Hematopoietic multipotent progenitor cell treated with erythropoietin and hydrocortisone succinate and interleukin-3 and kit ligand, for 15 days (in vitro differentiated cells): ENCODE results near the gene NOB1.
A peak's percentile ranks its signal among the peaks of the same experiment; 100 is the strongest.

ENCODE experiments used
- DNase-seq: peaks from one replicate; pipeline ENCODE4 v3.0.0-alpha.2; 2015; ENCODE audit warnings: low spot score

Gene NOB1

DNA sequence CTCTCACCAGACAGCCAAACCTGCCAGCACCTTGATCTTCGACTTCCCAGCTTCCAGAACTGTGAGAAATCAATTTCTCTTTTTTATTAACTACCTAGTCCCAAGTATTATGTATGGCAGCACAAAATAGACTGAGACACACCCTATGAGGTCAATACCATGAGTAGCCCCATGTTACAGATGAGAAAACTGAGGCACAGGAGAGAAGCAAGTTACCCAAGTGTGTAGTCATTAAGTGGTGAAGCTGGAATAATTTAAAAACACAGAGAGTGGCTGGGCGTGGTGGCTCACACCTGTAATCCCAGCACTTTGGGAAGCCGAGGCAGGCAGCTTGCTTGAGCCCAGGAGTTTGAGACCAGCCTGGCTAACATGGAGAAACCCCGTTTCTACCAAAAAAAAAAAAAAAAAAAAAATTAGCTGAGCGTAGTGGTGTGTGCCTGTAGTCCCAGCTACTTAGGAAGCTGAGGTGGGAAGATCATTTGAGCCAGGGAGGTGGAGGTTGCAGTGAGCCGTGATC, 33.2 kb downstream of the NOB1 start:
- no peak for DNase-seq

DNA sequence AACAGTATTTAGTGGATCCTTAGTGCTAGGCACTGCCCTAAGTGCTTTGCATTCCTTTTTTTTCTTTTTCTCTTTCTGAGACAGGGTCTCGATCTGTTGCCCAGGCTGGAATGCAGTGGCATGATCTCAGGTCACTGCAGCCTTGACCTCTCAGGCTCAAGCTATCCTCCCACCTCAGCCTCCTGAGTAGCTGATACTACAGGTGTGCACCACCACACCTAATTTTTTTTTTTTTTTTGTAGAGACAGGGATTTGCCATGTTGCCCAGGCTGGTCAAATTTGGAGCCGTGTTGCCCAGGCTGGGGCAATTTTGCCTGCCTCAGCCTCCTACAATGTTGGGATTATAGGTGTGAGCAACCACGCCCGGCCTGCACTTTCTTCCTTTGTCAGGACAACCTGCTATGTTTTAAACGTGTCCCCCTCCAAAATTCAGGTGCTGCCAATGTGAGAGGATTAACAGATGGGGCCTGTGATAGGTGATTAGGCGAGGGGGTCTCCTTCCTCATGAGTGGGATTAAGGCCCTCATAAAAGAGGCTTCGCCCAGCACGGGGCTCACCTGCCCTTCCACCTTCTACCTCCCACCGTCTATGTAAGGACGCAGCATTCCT, 33.8 kb downstream of the NOB1 start:
- DNase-seq: no peak

DNA sequence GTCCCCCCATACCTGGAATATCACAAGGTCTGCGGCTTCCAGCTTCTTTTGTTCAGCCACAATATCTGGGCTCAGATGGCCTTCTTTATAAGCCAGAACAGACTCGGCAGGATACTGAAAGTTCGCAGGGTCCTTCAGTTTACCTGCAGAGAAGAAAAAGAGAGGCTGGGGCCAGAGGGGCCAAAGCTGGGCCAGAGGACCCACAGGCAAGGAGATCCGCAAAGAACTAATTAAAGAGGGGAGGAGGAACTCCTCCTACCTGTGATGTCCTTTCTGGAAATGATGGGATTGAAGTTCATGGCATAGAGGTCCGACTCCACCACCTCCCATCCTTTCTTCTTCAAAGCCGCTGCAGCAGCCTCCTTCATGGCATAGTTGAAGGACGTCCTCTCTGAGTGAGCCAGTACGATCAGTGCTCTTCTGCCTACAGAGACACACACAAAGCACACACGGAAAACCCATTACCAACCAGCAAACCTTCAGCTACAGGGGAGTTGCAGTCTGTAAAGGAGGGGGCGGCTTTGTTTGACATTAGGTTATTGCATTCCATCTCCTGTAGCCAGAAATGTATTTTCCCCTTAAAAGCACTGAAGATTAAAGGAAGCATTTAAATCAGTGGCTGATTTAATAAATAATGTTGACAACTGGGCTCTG, 36.5 kb downstream of the NOB1 start:
- no peak for DNase-seq

DNA sequence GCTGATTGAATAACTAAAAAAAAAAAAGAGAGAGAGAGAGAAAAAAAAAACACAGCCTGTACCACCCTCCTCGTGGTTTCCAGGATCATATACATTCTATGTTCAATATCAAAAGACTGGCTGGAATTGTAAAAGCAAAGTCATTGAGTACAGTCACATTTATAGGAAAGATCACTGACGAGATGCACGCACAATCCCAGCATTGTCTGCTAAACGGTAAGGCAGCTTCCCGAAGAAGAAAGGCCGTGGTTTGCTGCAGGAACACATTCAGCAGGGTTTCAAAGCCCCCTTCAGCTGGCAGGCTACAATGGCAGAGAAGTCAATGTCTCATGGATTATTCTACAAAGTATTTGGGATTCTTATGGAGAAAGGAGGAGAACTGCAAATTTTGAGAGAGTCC, 37.7 kb downstream of the NOB1 start:
- no peak for DNase-seq

DNA sequence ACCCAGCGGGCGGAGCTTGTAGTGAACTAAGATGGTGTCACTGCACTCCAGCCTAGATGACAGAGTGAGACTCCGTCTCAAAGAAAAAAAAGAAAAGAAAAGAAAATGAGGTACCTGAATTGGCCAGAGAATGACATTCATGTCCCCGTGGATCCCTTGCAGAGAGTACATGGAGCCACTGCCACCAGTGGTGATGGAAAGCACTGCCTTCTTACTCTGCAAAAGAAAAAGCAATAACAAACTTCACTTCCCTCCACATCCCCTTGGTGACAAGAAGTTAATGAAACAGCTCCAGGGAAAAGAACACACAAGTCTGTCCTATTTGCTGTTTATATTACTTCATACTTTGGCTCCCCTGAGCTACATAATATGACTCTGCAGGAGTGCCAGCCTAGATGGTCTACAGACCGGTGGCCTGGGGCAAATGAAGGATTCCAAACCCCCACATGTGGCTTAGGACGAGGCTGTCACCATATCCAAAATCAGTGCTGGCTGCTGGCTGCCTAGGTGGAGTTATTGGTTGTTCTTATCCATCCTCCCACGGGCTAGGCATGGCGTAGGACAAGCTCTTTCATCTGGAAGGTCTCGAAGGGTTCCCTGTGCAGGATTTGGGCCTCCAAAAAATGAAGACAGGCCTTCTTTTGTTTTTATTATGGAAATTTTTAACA, 41.7 kb downstream of the NOB1 start:
- no peak for DNase-seq

DNA sequence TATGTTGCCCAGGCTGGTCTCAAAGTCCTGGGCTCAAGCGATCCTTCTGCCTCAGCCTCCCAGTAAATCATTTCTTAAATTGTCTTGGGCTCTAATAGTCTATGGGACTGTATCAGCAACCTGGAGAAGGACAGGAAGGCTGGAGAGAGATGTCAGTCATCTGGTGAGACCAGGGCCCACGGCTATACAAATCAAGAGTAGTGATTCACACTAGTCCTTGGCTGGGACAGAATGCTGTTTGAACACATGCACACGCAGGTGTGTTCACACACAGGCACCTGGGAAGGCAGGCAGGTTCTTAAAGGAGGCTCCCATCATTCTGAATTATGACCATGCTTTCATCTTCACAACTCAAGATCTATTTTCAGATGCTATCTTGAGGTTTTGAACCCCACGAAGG, 42.4 kb downstream of the NOB1 start:
- DNase-seq: no peak

DNA sequence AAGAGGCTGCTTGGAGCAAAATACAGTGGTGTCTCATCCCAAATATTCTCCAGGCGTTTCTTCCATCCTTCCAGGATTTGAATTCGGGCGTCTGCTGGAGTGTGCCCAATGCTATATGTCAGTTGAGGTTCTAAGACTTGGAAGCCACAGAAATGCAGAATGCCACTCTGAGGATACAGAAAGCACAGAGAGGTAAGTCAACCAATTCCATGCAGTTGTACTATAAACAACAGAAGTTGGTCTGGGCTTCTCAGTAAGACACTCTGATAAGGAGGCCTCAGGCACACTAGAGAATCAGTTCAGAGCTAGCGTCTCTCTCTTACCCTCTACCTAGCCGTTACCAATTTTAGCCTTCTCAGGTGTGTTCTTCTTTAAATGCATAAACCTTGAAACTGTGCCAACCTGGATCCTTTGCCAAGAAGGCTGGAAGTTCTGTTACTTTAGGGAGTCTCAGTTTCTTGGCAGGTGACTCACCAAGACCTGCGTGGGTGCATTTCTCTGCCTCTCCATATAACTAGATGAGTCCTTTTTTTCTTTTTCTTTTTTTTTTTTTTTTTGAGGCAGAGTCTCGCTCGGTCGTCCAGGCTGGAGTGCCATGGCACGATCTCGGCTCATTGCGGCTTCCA, 43.5 kb downstream of the NOB1 start:
- DNase-seq: no peak

DNA sequence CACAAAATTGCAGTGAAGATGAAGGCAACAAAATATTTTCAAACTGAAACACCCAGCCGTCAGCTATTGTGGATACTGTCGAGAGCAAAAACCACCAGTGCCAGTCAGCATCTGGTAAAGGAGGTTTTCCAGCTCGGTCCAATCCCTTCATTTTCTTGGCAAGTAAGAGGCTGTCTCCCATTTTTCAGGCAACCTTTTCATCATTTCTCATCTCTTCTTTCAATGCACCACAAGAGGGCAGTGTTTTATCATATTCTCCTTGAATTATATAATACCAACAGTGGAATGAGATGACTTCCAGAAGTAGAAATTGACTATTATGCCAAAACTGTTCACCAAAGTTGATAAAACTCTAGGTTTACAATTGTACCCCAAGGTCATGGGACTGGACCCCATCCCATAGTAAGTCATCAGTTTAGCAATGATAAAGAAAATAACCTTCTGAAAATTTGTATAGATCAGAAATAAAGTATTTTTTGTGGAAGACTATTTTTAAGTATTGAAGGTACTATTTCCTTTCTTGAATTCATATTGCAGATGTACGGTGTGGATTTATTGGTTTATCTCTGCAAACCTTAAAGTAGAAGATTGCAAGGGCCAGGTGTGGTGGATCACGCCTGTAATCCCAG, 45.2 kb downstream of the NOB1 start:
- DNase-seq: peak; percentile 78

DNA sequence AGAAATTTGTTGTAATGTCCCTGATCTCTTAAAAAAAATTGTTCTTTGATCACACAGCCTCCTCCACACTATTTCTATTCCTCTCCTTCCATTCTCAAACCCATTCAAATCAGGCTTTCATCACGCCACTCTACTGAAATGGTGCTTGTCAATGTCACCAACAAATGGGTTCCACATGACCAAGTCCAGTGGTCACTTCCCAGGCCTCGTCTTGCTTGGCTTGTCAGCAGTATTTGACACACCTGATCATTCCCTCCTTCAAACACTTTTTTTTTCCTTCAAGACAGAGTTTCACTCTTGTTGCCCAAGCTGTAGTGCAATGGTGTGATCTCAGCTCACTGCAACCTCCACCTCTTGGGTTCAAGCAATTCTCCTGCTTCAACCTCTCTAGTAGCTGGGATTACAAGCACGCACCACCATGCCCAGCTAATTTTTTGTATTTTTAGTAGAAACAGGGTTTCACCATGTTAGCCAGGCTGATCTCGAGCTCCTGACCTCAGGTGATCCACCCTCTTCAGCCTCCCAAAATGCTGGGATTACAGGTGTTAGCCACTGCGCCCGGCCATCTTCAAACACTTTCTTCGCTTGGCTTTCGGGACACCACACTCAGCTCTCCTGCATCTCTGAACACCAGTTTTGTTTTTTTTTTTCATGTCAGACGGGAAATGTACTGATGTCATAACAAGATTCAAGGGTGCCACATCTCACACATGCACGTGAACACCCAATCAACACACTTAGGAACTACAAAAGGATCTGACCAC, 46.6 kb downstream of the NOB1 start:
- DNase-seq: no peak

DNA sequence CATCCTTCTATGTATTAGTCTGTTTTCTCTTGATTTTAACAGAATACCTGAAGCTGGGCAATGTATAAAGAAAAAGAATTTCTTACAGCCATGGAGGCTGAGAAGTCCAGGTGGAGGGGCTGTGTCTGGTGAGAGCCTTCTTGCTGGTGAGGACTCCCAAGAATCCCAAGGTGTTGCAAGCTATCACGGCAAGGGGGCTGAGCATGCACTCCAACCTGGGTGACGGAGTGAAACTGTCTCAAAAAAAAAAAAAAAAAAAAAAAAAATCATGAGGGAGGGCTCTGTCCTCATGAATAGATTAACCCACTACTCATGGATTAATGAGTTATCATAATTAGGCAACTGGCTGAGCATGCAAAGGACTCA, 47.8 kb downstream of the NOB1 start:
- no peak for DNase-seq

DNA sequence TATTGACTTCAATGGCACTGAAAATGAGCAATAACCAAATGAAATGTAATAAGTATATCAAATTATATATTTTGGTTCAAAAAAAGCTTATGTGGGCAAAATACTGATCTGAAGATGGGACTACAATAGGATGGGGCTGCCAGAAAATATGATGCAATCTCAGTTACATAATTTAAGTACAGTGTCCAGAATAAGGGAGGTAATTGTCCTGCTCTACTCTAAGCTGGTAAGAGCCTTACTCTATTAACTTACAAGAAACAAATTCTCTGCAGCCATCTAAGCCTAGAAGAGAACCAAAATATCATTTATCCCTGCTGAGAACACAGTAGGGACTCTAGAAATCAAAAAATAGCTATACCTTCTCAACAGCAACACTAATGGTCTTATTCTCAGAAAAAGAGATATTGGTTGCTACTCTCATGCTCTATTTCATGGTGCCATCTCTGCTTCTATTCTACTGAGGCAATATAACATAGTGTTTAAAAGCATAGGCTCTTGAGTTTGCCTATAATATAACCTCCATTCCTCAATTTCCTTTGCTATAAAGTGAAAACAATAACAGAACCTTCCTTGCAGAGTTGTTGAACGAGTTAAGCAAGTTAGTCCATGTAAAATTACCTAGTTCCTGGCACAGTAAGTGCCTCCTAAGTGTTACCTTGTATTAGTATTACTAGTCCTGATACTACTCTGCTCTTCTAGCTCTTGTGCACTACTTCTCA, 48.3 kb downstream of the NOB1 start:
- no peak for DNase-seq

DNA sequence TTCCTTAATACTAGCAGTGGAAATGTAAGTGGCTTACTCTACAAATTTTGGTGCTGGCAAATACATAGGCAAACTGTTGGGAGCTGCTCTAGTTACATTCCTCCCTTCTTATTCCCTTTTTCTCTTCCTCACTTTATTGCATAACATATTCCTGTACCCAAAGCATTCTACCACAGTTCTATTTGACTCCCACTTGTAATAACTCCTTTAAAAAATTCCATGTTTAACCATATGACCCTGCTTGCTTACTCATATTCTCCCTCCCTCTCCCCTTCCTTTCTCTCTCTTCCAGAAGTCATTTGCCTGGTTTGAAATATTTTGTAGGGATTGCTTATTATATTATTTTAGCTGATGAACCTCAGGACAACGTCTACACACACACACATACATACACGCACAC, 51.1 kb downstream of the NOB1 start:
- no peak for DNase-seq

DNA sequence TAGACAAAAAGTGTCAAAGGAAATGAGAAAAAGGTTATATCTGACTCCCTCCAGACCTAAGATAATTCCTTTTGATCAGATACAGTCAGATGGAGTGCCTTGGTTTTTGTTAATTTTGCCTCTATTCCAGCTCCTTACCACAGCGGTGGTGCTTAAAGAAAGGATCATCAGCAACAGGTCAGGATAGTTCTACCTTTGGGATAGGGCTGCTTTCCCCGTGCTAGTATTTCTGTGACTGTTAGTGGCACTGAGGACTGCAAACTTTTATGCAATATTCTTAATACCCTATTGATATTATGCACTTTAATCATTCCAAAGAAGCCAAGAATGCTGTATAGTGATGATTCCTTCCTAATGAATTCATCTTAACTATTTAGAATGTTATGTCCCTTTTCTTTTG, 52.9 kb downstream of the NOB1 start:
- DNase-seq: no peak

DNA sequence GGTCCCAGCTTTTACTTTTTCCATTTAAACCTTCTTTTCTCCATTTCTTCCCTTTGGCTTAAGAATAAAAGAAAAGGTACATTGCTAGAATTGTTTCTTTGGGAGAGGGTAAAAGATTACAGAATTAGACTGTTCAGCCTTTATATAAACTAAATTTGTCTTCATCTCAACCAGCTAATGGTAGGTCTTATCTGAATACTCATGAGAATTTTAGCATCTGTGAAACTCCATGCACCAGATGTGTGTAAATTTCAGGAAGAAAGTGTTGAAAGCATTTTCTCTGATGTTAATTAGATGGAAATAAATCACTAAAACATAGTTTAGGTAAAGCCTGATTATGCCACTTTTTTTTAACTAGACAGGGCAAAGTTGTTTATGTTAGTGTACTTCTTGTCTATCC, 53.3 kb downstream of the NOB1 start:
- DNase-seq: no peak

DNA sequence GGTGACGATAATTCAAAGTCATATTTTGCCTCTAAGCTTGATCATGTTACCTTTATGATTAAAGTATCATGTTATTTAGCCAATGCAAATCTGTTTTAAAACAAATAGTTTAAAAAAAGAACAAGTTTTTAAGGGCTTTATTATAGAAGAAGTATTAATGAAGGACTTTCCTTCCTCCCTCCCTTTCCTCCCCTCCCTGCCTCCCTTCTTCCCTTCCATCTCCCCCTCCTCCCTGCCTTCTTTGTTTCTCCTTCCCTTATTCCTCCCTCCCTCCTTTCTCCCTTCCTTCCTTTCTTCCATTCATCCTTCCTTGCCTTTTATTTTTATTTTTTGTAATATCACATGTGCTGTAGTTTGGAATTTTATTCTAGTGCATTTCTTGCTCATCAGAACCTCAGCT, 54.8 kb downstream of the NOB1 start:
- no peak for DNase-seq

DNA sequence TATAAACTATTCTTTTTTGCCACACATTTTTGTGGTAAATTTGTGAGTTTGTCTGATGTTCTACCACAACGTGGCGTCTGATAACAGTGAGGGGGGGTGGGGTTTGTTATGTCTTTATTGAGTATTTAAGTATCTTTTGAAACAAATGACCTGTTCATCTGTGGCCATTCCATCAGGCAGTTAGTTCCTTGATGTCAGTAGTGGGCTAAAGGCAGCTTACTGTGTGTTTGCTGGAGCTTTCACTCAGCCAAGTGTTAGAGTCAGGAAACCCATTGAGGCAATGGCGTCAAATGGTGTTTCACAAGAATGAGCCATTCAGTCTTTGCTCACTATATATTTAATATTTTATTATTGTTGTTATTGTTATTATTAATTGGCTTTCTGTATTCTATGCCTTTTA, 56.3 kb downstream of the NOB1 start:
- no peak for DNase-seq

DNA sequence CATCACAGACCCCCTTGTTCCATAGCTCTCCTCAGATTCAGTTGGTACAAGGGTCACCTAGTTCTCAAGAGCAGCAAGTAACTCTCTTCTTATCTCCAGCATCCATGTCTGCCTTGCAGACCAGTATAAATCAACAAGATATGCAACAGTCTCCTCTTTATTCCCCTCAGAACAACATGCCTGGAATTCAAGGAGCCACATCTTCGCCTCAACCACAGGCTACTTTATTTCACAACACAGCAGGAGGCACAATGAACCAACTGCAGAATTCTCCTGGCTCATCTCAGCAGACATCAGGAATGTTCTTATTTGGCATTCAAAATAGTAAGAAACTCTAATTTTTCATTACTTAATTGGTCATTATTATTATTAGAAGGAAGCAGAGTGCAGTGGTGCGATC, 60.8 kb downstream of the NOB1 start:
- DNase-seq: no peak

DNA sequence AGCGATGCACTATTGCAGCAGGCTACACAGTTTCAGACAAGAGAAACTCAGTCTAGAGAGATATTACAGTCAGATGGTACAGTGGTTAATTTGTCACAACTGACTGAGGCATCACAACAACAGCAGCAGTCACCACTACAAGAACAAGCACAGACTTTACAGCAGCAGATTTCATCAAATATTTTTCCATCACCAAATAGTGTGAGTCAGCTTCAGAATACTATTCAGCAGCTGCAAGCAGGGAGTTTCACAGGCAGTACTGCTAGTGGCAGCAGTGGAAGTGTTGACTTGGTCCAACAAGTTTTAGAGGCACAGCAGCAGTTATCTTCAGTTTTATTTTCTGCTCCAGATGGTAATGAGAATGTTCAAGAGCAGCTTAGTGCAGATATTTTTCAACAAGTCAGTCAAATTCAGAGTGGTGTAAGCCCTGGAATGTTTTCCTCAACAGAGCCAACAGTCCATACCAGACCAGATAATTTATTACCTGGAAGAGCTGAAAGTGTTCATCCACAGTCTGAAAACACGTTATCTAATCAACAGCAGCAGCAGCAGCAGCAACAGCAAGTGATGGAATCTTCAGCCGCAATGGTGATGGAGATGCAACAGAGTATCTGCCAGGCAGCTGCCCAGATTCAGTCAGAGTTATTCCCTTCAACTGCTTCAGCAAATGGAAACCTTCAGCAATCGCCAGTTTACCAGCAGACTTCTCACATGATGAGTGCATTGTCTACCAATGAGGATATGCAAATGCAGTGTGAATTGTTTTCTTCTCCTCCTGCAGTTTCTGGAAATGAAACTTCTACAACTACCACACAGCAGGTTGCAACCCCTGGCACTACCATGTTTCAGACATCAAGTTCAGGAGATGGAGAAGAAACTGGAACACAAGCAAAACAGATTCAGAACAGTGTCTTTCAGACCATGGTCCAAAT, 62.5 kb downstream of the NOB1 start:
- DNase-seq: no peak
